ENCODE results near the gene SPPL2A. TPM values are rescaled to one million over a fixed set of nuclear protein-coding genes. Genes with fewer than 3 reads are reported as not detected.

The SPPL2A gene
- total and polyA plus RNA-seq, 9 of the 15 experiments (the other 6 are each of a cell fraction or from before 2014, with no cell fraction given), result 9.8 to 66.1 (median 38.0) TPM

DNA sequence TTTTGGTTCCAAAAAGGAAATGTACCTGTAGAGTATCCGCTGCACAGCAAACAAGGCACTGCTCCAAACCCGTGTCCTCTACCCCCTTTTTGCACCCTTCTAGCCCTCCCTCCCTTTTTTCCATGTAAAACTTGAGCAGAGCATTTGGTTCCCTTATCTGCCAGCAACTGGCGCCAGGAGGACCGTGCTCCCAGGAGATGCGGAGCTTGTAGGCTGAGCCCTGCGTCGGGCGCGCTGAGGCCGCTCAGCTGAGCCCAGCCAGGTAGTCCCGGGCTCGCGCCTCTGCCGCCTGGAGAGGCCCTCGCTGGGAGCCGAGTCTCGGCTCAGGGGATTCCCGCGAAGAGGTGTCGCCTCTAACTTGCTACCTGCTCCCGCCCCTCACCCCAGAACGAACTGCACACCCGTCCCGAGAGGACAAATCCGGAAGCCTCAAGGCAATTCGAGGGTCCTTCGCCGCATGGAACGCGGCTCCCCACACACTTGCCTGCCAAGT lies 79.5 kb downstream of the SPPL2A start (continued):
- TF ChIP-seq, protein P1, sequence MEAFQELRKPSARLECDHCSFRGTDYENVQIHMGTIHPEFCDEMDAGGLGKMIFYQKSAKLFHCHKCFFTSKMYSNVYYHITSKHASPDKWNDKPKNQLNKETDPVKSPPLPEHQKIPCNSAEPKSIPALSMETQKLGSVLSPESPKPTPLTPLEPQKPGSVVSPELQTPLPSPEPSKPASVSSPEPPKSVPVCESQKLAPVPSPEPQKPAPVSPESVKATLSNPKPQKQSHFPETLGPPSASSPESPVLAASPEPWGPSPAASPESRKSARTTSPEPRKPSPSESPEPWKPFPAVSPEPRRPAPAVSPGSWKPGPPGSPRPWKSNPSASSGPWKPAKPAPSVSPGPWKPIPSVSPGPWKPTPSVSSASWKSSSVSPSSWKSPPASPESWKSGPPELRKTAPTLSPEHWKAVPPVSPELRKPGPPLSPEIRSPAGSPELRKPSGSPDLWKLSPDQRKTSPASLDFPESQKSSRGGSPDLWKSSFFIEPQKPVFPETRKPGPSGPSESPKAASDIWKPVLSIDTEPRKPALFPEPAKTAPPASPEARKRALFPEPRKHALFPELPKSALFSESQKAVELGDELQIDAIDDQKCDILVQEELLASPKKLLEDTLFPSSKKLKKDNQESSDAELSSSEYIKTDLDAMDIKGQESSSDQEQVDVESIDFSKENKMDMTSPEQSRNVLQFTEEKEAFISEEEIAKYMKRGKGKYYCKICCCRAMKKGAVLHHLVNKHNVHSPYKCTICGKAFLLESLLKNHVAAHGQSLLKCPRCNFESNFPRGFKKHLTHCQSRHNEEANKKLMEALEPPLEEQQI (IDR thresholded peaks at IDR 0.05), result no peak
- TF ChIP-seq, protein P2, sequence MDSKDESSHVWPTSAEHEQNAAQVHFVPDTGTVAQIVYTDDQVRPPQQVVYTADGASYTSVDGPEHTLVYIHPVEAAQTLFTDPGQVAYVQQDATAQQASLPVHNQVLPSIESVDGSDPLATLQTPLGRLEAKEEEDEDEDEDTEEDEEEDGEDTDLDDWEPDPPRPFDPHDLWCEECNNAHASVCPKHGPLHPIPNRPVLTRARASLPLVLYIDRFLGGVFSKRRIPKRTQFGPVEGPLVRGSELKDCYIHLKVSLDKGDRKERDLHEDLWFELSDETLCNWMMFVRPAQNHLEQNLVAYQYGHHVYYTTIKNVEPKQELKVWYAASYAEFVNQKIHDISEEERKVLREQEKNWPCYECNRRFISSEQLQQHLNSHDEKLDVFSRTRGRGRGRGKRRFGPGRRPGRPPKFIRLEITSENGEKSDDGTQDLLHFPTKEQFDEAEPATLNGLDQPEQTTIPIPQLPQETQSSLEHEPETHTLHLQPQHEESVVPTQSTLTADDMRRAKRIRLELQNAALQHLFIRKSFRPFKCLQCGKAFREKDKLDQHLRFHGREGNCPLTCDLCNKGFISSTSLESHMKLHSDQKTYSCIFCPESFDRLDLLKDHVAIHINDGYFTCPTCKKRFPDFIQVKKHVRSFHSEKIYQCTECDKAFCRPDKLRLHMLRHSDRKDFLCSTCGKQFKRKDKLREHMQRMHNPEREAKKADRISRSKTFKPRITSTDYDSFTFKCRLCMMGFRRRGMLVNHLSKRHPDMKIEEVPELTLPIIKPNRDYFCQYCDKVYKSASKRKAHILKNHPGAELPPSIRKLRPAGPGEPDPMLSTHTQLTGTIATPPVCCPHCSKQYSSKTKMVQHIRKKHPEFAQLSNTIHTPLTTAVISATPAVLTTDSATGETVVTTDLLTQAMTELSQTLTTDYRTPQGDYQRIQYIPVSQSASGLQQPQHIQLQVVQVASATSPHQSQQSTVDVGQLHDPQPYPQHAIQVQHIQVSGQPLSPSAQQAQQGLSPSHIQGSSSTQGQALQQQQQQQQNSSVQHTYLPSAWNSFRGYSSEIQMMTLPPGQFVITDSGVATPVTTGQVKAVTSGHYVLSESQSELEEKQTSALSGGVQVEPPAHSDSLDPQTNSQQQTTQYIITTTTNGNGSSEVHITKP (IDR thresholded peaks at IDR 0.05; ENCODE audit: partially characterized antibody), result no peak
- TF ChIP-seq RUNX1 (IDR thresholded peaks at IDR 0.05; ENCODE audit: low read depth) (no peak), CREM (IDR thresholded peaks at IDR 0.05; ENCODE audit: low read depth) (no peak), SMAD2 (IDR thresholded peaks at IDR 0.05; ENCODE audit: low read depth, low read length) (no peak), HDAC1 (IDR thresholded peaks at IDR 0.05) (0 out of 4 replicates have a peak, but pooled peaks of 1 of the 2 experiments have one; percentile 42), ZC3H11A (IDR thresholded peaks at IDR 0.05; ENCODE audit: low read depth, low read length) (no peak), SMARCC2 (IDR thresholded peaks at IDR 0.05; ENCODE audit: low read depth) (no peak), ZNF766 (CRISPR knock-in tag; conservative IDR thresholded peaks at IDR 0.05) (no peak), SIX5 (IDR thresholded peaks at IDR 0.05; ENCODE audit: borderline replicate concordance in 1 of 2, insufficient read depth in 1 of 2, low read depth in 1 of 2, low read length in 2 of 2) (no peak)
- TF ChIP-seq, protein P3, sequence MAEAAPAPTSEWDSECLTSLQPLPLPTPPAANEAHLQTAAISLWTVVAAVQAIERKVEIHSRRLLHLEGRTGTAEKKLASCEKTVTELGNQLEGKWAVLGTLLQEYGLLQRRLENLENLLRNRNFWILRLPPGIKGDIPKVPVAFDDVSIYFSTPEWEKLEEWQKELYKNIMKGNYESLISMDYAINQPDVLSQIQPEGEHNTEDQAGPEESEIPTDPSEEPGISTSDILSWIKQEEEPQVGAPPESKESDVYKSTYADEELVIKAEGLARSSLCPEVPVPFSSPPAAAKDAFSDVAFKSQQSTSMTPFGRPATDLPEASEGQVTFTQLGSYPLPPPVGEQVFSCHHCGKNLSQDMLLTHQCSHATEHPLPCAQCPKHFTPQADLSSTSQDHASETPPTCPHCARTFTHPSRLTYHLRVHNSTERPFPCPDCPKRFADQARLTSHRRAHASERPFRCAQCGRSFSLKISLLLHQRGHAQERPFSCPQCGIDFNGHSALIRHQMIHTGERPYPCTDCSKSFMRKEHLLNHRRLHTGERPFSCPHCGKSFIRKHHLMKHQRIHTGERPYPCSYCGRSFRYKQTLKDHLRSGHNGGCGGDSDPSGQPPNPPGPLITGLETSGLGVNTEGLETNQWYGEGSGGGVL (CRISPR knock-in tag; IDR thresholded peaks at IDR 0.05), result no peak
- TF ChIP-seq, protein P4, sequence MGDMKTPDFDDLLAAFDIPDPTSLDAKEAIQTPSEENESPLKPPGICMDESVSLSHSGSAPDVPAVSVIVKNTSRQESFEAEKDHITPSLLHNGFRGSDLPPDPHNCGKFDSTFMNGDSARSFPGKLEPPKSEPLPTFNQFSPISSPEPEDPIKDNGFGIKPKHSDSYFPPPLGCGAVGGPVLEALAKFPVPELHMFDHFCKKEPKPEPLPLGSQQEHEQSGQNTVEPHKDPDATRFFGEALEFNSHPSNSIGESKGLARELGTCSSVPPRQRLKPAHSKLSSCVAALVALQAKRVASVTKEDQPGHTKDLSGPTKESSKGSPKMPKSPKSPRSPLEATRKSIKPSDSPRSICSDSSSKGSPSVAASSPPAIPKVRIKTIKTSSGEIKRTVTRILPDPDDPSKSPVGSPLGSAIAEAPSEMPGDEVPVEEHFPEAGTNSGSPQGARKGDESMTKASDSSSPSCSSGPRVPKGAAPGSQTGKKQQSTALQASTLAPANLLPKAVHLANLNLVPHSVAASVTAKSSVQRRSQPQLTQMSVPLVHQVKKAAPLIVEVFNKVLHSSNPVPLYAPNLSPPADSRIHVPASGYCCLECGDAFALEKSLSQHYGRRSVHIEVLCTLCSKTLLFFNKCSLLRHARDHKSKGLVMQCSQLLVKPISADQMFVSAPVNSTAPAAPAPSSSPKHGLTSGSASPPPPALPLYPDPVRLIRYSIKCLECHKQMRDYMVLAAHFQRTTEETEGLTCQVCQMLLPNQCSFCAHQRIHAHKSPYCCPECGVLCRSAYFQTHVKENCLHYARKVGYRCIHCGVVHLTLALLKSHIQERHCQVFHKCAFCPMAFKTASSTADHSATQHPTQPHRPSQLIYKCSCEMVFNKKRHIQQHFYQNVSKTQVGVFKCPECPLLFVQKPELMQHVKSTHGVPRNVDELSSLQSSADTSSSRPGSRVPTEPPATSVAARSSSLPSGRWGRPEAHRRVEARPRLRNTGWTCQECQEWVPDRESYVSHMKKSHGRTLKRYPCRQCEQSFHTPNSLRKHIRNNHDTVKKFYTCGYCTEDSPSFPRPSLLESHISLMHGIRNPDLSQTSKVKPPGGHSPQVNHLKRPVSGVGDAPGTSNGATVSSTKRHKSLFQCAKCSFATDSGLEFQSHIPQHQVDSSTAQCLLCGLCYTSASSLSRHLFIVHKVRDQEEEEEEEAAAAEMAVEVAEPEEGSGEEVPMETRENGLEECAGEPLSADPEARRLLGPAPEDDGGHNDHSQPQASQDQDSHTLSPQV (IDR thresholded peaks at IDR 0.05), result no peak
- TF ChIP-seq, protein P5, sequence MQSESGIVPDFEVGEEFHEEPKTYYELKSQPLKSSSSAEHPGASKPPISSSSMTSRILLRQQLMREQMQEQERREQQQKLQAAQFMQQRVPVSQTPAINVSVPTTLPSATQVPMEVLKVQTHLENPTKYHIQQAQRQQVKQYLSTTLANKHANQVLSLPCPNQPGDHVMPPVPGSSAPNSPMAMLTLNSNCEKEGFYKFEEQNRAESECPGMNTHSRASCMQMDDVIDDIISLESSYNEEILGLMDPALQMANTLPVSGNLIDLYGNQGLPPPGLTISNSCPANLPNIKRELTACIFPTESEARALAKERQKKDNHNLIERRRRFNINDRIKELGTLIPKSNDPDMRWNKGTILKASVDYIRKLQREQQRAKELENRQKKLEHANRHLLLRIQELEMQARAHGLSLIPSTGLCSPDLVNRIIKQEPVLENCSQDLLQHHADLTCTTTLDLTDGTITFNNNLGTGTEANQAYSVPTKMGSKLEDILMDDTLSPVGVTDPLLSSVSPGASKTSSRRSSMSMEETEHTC (IDR thresholded peaks at IDR 0.05), result no peak
